HG03064 (cell line): ENCODE results near the gene MNAT1.
"Not testable (repeated sequence)": the region's sequence is repeated elsewhere in the genome, so short reads cannot be mapped to it uniquely, and the experiment has no call there.

Experiments used
- ATAC-seq: cut with Tn5 transposase; IDR thresholded peaks from one replicate; pipeline ENCODE4 v1.9.1; 2021; ENCODE audit warnings: low read depth; ENCODE audit not compliant: unreplicated experiment

Gene MNAT1

GRCh38 chr14:60800409-60800808 lies 65.8 kb downstream of the MNAT1 start:
- no peak for ATAC-seq

GRCh38 chr14:60803871-60804270 lies 69.3 kb downstream of the MNAT1 start:
- no peak for ATAC-seq

GRCh38 chr14:60805841-60806430 lies 71.4 kb downstream of the MNAT1 start:
- no peak for ATAC-seq

GRCh38 chr14:60807247-60807646 lies 72.7 kb downstream of the MNAT1 start:
- no peak for ATAC-seq

- ATAC-seq, result no peak
Measured at GRCh38 chr14:60807971-60808370, 73.4 kb downstream of the MNAT1 start.

GRCh38 chr14:60812987-60813386 lies 78.4 kb downstream of the MNAT1 start:
- no peak for ATAC-seq

GRCh38 chr14:60815371-60815770 lies 80.8 kb downstream of the MNAT1 start:
- peak; percentile 90 for ATAC-seq

- ATAC-seq, result no peak
Measured at GRCh38 chr14:60817113-60817512, 82.6 kb downstream of the MNAT1 start.

GRCh38 chr14:60819575-60819974 lies 85.0 kb downstream of the MNAT1 start:
- ATAC-seq, result no peak

GRCh38 chr14:60838601-60839000 lies 104.0 kb downstream of the MNAT1 start:
- no peak for ATAC-seq

- no peak for ATAC-seq
Measured at GRCh38 chr14:60839057-60839456, 104.5 kb downstream of the MNAT1 start.

- ATAC-seq, result no peak
Measured at GRCh38 chr14:60839657-60840056, 105.1 kb downstream of the MNAT1 start.

- ATAC-seq, result no peak
Measured at GRCh38 chr14:60840313-60840712, 105.8 kb downstream of the MNAT1 start.

GRCh38 chr14:60845523-60845922 lies 111.0 kb downstream of the MNAT1 start:
- peak; percentile 92 for ATAC-seq

GRCh38 chr14:60848066-60848465 lies 113.5 kb downstream of the MNAT1 start:
- ATAC-seq, result no peak

- not testable (repeated sequence) for ATAC-seq
Measured at GRCh38 chr14:60851692-60852091, 117.1 kb downstream of the MNAT1 start.

- ATAC-seq, result no peak
Measured at GRCh38 chr14:60856111-60856510, 121.5 kb downstream of the MNAT1 start.

GRCh38 chr14:60859525-60859924 lies 125.0 kb downstream of the MNAT1 start:
- no peak for ATAC-seq

- no peak for ATAC-seq
Measured at GRCh38 chr14:60861545-60862140, 127.1 kb downstream of the MNAT1 start.

- ATAC-seq, result no peak
Measured at GRCh38 chr14:60862283-60862682, 127.7 kb downstream of the MNAT1 start.

GRCh38 chr14:60863249-60863648 lies 128.7 kb downstream of the MNAT1 start:
- ATAC-seq, result no peak

- no peak for ATAC-seq
Measured at GRCh38 chr14:60865378-60866127, 131.0 kb downstream of the MNAT1 start.
